OCI-LY3 (cell line): ENCODE data around the gene GFRA4.

Experiments
- EZH2phosphoT487 ChIP-seq: fragments of 200-600 bp; shearing (Covaris generic); IDR thresholded peaks from 2 replicates; pipeline ENCODE4 v1.6.1; 2018; ENCODE audit warnings: antibody characterized with exemption, mixed run types, low read depth
- TF ChIP-seq, protein P1 (sequence below): fragments of 200-600, 300-600 bp; sonication (generic); IDR thresholded peaks from 2 replicates; pipeline ENCODE4 v1.5.1; 2014; ENCODE audit warnings: antibody characterized with exemption, low read length, low read depth

GRCh38 chr20:3612795-3613572 is 50.2 kb downstream of the GFRA4 start:
- TF ChIP-seq, protein P1, sequence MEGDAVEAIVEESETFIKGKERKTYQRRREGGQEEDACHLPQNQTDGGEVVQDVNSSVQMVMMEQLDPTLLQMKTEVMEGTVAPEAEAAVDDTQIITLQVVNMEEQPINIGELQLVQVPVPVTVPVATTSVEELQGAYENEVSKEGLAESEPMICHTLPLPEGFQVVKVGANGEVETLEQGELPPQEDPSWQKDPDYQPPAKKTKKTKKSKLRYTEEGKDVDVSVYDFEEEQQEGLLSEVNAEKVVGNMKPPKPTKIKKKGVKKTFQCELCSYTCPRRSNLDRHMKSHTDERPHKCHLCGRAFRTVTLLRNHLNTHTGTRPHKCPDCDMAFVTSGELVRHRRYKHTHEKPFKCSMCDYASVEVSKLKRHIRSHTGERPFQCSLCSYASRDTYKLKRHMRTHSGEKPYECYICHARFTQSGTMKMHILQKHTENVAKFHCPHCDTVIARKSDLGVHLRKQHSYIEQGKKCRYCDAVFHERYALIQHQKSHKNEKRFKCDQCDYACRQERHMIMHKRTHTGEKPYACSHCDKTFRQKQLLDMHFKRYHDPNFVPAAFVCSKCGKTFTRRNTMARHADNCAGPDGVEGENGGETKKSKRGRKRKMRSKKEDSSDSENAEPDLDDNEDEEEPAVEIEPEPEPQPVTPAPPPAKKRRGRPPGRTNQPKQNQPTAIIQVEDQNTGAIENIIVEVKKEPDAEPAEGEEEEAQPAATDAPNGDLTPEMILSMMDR, result peak; percentile 45
- no peak for TF ChIP-seq EZH2phosphoT487
